ENCODE data around the gene GFRA1.
A peak's percentile ranks its signal among the peaks of the same experiment; 100 is the strongest.
"Not testable (repeated sequence)": the region's sequence is repeated elsewhere in the genome, so short reads cannot be mapped to it uniquely, and the experiment has no call there.

GFRA1 gene

GRCh38 chr10:116195039-116195438 is 78.0 kb downstream of the GFRA1 start:
- DNase-seq = no peak

- no peak for DNase-seq
Measured at GRCh38 chr10:116194061-116194460, 78.9 kb downstream of the GFRA1 start.

- no peak for DNase-seq
Measured at GRCh38 chr10:116190883-116191282, 82.1 kb downstream of the GFRA1 start.

GRCh38 chr10:116186273-116186672 is 86.7 kb downstream of the GFRA1 start:
- no peak for DNase-seq

- no peak for DNase-seq
Measured at GRCh38 chr10:116185199-116185867, 87.7 kb downstream of the GFRA1 start.

- no peak for DNase-seq
Measured at GRCh38 chr10:116184512-116184794, 88.6 kb downstream of the GFRA1 start.

GRCh38 chr10:116183733-116184511 is 89.1 kb downstream of the GFRA1 start:
- peak; percentile 27 for DNase-seq

GRCh38 chr10:116182426-116182825 is 90.6 kb downstream of the GFRA1 start:
- no peak for DNase-seq

- DNase-seq = no peak
Measured at GRCh38 chr10:116178086-116178605, 94.9 kb downstream of the GFRA1 start.

- no peak for DNase-seq
Measured at GRCh38 chr10:116175231-116175630, 97.8 kb downstream of the GFRA1 start.

- DNase-seq = no peak
Measured at GRCh38 chr10:116171505-116171904, 101.5 kb downstream of the GFRA1 start.

- peak; percentile 44 for DNase-seq
Measured at GRCh38 chr10:116170815-116171250, 102.2 kb downstream of the GFRA1 start.

GRCh38 chr10:116169782-116170445 is 103.1 kb downstream of the GFRA1 start:
- DNase-seq = no peak

GRCh38 chr10:116168745-116169144 is 104.3 kb downstream of the GFRA1 start:
- DNase-seq = no peak

- DNase-seq = no peak
Measured at GRCh38 chr10:116168329-116168728, 104.7 kb downstream of the GFRA1 start.

- DNase-seq = not testable (repeated sequence)
Measured at GRCh38 chr10:116165941-116166340, 107.1 kb downstream of the GFRA1 start.

GRCh38 chr10:116164291-116164690 is 108.7 kb downstream of the GFRA1 start:
- no peak for DNase-seq

- DNase-seq = no peak
Measured at GRCh38 chr10:116163333-116164131, 109.5 kb downstream of the GFRA1 start.

GRCh38 chr10:116162851-116163250 is 110.2 kb downstream of the GFRA1 start:
- DNase-seq = no peak

GRCh38 chr10:116160271-116160670 is 112.7 kb downstream of the GFRA1 start:
- DNase-seq = no peak

- no peak for DNase-seq
Measured at GRCh38 chr10:116159197-116159596, 113.8 kb downstream of the GFRA1 start.

- DNase-seq = no peak
Measured at GRCh38 chr10:116158036-116158435, 115.0 kb downstream of the GFRA1 start.

- DNase-seq = no peak
Measured at GRCh38 chr10:116157485-116157884, 115.5 kb downstream of the GFRA1 start.

Measured in DMS 273 treated with DMSO at 0.1 percent for 48 hours (cell line).